Measurements from ENCODE around the gene TRIM50.
"Not testable (repeated sequence)": the region's sequence is repeated elsewhere in the genome, so short reads cannot be mapped to it uniquely, and the experiment has no call there.

The TRIM50 gene

GRCh38 chr7:73327922-73328321, at the start of gene TRIM50, which contains the start of gene FKBP6:
Gene TRIM50, minus strand, starts transcription at chr7:73328082. Its CDS starts 3,295 bp downstream, at chr7:73324787.
Gene FKBP6, plus strand, starts transcription at chr7:73328161. Its CDS starts 268 bp downstream, at chr7:73328429.
- not testable (repeated sequence) for DNase-seq (ENCODE audit: low read depth in 2 of 2)

DNA sequence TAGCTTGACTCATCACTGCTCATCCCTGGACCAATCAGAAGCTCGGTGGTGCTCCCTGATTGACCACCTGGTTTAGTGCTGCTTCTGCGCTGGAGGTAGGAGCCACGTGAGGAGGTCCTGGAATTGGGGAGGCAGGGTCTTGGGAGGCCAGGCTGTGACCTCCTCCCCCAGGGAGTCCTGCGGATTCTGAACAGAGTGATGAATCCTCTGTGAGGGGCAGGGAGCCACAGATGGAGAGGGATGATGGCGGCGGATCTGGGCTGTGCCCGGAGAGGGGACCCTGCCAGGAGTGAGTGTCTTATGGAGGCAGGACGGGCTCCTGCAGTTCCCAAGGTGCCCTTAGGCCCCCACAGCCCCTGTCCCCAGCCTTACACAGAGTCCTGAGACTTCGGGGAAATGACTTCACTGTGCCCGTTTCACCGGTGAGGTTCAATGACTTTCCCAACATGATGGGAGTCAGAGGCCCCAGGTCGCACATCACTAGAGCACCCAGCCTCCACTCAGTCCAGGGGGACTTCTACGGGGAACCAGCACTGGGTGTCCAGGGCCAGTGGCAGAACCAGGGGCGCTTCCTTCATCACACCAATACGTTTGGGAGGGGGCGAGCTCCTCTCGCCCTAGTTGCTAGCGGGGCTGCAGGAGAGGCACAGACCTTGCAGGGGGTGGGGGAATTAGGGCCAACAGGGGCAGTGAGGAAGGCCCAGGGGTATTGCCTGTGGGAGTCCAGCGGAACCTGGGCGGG, 49.0 kb upstream of the TRIM50 start:
- no peak for DNase-seq (ENCODE audit: low read depth in 2 of 2)

DNA sequence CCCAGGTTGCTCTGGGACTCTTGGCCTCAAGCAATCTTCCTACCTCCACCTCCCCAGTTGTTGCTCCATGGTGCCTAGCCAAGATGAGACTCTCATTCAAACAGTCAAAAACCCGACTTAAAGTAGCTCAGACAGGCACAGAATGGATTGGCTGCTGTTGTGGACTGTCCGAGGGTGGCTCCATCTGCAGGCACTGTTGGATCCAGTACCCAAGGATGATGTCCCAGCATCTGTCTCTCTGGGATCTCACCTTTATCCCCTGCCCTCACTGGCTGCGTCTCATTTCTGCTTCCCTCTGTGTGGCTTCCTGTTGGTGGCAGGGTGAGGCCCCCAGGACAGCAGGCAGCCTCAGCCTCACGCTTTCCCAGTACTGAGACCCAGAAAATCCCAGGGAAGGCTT, 48.4 kb upstream of the TRIM50 start:
- not testable (repeated sequence) for DNase-seq (ENCODE audit: low read depth in 2 of 2)

DNA sequence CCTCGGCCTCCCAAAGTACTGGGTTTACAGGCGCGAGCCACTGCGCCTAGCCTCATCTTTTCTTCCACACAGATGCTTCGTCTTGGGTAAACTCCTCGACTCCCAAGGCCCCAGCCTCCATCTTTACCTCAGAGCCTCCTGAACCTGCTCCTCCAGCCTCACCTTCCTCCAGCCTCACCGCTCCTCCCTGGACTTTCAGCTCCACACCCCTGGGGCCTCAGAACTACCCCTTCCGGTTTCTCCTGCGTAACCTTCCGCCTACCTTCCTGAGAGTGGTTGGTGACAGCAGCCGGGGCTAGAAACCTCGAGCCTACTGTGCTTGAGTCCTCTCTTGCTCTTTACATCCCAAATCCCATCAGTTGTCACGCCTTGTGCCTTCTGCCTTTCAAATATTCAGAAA, 45.9 kb upstream of the TRIM50 start:
- no peak for DNase-seq (ENCODE audit: low read depth in 2 of 2)

- no peak for DNase-seq (ENCODE audit: low read depth in 2 of 2)
Measured at GRCh38 chr7:73369622-73370021, 41.7 kb upstream of the TRIM50 start.

DNA sequence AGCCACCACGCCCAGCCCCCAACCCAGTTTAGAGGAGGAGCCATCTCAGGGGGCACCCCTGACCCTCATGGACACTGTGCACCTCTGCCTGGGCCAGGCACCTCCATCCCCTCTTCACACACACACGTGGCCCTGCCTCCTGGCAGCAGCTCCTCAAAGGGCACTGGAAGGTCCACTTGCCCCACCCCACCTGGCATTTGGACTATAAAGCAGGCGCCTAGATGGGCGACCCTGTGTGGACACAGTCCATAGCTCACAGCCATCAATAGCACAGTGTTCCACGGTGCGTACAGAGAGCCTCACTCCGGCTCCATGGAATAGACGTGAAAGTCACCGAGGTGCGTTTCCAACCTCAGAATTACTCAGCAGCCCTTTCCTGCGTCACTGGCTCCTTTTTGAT, 41.1 kb upstream of the TRIM50 start:
- DNase-seq (ENCODE audit: low read depth in 2 of 2), result no peak

- no peak for DNase-seq (ENCODE audit: low read depth in 2 of 2)
Measured at GRCh38 chr7:73366990-73367389, 39.1 kb upstream of the TRIM50 start.

DNA sequence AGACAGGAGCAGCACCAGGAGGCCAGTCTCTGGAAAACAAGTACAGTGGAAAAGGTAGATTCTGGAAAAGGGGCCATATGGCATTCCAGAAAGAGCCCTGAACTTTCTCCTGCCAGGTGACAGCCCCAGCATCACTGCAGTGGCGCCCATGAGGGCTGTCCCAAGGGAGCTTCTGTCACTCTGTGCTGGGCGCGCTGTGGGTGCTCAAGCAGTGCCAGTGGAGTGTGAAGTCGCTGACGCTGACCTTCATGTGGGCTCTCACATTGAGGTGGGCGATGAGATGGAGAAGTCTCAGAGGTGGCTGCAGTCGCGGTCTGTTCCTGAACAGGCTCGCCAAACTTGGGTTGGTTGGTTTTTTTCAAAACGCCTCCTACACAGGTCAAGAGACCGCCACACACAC, 38.2 kb upstream of the TRIM50 start:
- DNase-seq (ENCODE audit: low read depth in 2 of 2), result no peak

DNA sequence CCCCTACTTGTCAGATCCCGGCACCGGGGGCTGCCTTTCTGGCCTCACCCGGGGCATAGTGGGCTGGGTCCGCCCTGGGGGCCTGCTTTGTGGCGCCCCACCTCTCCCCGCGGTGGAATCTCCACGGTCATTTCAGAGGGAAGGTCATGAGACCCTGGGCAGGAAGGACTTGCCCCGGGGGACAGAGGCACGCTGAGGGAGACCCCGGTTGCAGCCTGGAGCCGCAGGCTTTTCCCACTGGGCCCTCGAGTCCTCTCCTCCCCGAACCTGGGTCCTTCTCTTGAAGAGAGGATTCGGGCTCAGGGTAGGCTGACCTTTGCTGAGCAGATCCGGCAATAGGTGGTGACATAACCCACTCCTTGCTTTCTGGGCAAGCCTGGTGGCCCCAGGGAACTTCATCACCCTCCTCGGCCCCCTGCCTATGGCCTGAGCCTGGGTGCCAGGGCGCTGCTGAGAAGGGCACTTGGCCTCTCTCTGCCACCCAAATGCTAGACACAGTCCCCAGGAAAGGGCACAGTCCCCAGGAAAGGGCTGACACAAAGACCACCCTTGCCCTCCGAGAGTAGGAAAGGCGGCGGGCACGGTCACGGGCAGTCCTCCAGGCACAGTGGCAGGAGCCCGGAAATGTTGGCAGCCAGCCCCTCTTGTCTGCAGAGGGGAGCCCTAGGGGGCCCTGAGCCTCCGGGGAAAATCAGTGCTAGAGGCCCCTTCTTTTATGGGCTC, 36.3 kb upstream of the TRIM50 start:
- DNase-seq (ENCODE audit: low read depth in 2 of 2), result no peak

GRCh38 chr7:73363225-73364005, 35.5 kb upstream of the TRIM50 start:
- DNase-seq (ENCODE audit: low read depth in 2 of 2), result no peak

- DNase-seq (ENCODE audit: low read depth in 2 of 2), result not testable (repeated sequence)
Measured at GRCh38 chr7:73360590-73360989, 32.7 kb upstream of the TRIM50 start.

DNA sequence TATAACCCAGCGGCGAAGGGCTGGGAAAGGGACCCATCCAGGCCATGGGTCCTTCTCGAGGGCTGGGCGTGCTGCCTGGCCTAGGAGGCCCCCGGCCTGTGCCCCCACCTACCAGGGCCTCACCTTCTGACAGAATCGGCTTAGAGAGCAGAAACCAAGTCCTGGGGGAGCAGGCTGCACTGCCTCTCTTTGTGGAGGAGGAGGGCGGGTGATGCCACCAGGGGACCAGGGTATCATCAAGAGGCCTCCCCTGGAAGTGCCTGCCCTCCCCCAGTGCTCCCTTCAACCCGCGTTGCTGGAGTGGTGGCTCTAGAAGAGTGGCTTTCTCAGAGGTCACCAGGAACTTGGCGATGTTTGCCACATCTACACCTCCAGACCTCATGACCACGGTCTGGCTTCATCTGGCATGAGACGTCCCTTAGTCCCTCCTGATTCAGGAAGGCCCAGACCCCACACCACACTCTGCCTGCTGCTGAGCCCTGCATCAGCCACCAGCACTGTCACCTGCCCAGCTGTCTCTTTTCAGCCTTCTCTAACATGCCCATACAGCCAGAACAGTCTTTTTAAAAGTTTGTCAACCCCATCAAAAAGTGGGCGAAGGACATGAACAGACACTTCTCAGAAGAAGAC, 32.0 kb upstream of the TRIM50 start:
- no peak for DNase-seq (ENCODE audit: low read depth in 2 of 2)

- no peak for DNase-seq (ENCODE audit: low read depth in 2 of 2)
Measured at GRCh38 chr7:73359306-73359705, 31.4 kb upstream of the TRIM50 start.

GRCh38 chr7:73358590-73359275, 30.9 kb upstream of the TRIM50 start:
- no peak for DNase-seq (ENCODE audit: low read depth in 2 of 2)

- DNase-seq (ENCODE audit: low read depth in 2 of 2), result no peak
Measured at GRCh38 chr7:73356159-73356558, 28.3 kb upstream of the TRIM50 start.

GRCh38 chr7:73354821-73355220, 26.9 kb upstream of the TRIM50 start:
- no peak for DNase-seq (ENCODE audit: low read depth in 2 of 2)

DNA sequence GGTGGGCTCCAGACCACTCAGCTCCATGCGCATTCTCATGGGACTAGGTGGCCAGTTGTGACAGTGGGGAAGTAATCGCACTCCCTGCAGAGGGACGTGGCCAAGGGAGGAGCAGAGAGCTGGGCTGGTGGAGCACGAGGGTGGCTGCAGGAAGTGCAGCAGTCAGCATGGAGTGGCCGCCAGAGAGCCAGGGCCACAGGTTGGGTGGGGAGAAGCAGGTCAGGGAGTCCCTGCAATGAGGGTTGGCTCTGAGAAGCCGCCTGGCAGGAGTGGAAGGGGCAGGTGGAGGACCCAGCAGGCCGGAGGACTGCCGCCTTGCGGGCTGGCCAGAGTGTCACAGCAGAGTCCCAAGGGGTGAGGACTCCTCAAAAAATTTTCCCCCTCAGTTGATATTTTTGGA, 26.3 kb upstream of the TRIM50 start:
- DNase-seq (ENCODE audit: low read depth in 2 of 2), result no peak

DNA sequence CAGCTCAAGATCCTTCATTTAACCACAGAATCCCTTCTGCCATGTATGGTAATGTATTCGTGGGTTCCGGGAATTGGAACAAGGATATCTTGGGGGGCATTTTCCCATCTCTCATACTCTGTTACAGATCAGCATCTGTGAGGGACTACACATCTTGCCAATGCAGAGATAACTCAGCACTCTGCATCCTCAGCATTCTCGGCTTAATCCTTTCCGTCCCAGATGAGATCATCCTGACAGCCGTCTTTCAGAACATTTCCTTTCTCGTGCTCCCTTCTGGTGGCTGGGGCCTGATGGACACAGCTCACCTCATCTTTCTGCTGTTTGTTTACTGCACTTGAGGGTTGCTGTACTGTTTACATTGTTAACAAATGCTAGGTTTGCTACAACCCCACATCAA, 25.4 kb upstream of the TRIM50 start:
- no peak for DNase-seq (ENCODE audit: low read depth in 2 of 2)

DNA sequence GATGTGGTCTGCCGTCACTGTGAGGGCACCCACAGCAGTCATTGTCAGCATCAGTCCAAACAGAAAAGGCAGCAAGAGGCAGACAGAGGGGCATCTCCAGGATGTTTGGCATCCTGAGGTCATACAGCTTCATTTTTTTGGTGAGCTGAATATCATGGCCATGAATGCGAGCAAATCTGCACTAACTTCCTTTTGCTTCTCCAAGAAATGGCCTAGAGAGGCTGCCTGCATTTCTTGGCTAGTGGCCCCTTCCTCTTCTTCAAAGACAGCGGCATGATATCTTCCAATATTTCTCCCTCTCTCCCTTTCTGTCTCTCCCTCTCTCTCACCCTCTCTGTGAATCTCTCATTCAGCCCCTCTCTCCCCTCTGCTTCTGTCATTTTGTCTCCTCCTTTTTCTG, 24.9 kb upstream of the TRIM50 start:
- DNase-seq (ENCODE audit: low read depth in 2 of 2), result no peak

DNA sequence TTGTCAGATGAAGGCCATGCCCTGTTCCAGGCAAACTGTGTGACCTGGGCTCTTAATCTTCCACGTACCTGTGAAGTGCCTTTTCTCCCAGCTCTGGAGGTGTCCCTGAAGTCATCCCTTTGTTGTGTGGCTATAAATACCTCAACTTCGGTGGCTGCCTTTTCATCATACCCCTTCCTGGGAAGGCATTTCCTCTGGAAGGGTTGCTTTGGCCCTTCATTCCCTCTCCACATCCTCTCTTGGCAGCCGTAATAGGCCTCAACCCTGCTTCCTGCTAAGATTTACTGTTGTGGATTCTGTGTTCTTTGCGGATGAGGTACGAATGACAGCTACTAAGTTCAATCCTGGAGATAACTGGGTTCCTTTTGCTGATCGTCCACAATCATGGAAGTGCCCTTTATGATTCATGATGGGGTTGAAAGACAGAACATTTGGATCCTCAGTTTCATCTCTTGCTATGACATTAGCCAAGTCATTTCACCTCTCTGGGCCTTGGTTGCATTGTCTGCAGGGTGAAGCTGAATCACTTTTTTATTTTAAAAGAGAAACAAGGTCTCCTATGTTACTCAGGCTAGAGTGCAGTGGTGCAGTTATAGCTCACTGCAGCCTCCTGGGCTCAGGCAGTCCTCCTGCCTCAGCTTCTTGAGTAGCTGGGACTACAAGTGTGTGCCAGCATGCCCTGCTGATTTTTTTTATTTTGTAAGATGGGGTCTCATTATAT, 23.7 kb upstream of the TRIM50 start:
- no peak for DNase-seq (ENCODE audit: low read depth in 2 of 2)
